GM19239 (cell line): ENCODE measurements around the gene ATP6V1B1.

Experiments used
- DNase-seq: peaks from one replicate; pipeline ENCODE4 v3.0.0; 2011; ENCODE audit warnings: low spot score; ENCODE audit not compliant: insufficient read length
- FAIRE-seq: peaks from 2 replicates; lab custom pipeline; 2011; peaks lifted over from hg19 to GRCh38; lab: Jason Lieb, UNC

Gene ATP6V1B1

GRCh38 chr2:70941186-70941585 lies 5.5 kb downstream of the ATP6V1B1 start:
- FAIRE-seq, result no peak

DNA sequence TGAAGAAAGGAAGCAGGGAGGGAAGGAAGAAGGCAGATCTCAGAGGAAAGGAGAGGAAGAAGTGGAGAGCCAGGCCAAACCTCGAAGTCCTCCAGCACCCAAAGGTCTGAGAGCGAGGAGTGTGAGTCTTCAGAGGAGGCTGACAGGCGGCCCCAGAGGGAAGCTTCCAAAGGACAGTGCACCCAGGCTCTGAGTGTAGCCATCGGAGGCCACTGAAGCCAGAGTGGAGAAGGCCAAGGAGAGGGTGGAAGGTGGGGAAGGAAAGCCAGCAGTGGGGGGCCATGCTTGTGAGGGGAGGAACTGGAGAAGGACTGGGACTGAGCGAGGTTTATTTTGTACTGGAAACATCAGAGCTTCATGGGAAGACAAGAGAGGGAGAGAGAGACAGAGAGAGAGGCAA lies 6.0 kb downstream of the ATP6V1B1 start:
- no peak for FAIRE-seq
- no peak for DNase-seq

More at GRCh38 chr2:70941186-70941585, 5.5 kb downstream of the ATP6V1B1 start:
- no peak for DNase-seq

DNA sequence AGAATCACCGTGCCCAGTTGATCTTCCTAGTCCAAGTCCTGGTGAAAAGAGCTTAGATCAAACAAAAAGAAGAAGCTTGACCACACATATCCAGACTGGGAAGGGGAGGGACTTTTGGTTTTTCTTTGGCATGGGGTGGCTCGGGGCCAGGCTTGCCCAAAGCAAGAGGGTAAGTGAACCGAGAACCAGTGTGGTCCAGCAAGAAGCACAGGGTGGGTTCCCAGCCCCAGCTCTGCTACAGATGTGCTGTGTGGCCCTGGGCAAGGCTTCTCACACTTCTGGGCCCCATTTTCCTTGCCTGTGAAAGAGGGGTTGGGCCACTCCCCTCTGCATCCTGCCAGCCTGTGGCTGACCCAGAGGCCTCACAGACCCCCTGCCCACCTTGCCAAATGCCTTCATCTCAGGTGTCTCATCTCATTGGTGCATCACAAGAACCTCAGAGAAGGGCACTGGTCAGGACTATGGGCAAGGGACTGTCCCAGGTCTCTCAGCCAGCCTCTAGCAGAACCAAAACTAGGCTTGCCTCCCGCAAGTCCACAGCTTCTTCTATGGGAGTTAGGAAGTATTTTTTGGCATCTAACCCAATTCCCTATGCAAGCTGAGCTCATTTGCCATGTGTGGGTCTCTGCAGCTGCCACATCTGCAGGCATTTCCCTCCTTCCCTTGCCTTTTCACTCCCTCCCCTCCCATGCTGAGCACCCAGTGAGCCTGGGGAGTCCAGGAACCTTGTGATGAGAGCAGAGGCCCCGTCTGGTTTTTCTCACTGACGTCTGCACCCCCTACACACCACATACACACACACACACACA lies 6.9 kb downstream of the ATP6V1B1 start:
- DNase-seq (no peak), FAIRE-seq (no peak)

DNA sequence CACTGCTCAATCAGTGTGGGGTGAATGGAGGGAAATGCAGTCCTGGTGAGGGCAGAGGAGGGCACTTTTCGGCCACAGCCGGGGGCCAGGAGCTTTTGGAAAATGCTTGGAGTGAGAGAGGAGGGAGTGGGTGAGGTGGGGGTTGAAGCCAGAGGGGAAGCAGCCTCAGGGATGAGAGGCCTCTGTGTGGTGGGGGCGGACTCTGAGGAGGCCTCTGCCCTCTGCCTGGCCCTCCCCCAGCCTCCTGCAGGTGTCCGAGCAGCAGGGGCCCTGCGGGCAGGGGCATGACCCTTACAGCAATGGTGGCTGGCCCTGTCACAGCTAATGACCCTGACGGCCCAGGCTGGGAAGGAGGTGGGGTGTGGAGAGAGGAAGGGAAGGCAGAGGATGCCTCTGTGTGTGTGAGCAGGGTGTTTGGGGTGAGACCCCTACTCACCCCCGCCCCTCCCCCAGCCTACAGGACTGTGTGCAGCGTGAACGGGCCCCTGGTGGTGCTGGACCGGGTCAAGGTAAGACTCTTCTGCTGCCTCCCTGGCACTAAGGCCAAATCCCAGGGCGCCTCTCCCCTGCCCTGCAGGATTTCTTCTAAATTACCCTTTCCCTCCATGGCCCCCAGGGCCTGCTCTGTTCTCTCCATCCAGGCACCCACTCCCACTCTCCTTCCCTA lies 7.6 kb downstream of the ATP6V1B1 start:
- no peak for DNase-seq
- no peak for FAIRE-seq

GRCh38 chr2:70944111-70944690 lies 8.5 kb downstream of the ATP6V1B1 start:
- no peak for FAIRE-seq

DNA sequence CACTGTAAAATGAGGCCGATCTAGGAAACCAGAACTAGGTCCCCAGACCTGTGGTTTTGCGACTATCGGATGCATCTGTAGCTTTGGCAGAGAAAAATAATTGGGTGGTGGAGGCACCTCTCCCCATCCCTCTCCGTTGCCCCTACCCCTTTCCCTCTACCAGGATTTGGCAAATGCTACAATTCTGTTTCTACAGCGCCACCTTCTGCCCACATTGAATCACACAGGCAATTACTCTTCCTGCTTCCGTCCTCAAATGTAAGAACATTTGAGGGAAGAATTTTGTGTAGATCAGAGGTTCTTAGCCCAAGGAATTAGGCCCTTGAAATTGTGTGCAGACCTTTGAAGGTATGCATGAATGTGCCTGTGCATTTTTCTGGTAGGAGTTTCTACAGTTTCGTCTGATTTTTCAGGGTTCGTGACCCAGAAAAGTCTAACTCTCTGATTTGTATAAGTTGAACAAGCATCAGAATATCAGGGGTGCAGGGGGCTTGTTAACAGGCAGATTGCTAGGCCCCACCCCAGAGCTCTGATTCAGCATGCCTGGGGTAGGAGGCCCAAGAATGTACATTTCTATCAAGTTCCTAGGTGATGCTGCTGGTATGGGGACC lies 11.2 kb downstream of the ATP6V1B1 start:
- DNase-seq (no peak), FAIRE-seq (peak; percentile 37)

More at GRCh38 chr2:70944111-70944690, 8.5 kb downstream of the ATP6V1B1 start:
- DNase-seq, result no peak

DNA sequence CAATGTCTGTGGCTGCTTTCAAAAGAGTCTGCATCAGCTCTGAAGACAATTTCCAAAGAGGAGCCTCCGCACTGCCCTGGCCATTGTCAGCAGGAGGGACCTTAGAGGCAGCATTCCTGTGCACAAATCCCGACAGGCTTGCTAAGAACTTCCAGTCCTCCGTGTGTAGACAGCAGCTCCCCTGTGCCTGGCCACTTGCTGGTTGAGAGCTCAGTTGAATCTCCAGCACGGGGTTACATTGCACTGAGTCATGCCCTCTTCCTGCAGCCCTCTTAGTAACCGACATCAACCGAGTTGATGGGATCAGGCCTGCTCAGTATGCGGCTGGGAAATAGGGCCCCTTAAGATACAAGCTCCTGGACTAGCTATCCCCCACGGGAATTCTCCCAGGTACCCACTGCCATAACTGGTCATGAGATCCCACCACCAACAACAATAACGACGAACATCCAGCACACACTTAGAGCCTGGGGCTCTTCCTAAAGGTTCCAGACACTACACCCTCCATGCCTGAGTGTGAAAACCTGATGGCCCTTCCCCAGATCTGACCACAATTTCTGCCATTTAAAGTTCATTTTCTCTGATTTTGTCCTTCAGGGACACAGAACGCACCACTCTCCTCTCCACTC lies 12.0 kb downstream of the ATP6V1B1 start:
- DNase-seq, result no peak
- FAIRE-seq, result no peak

GRCh38 chr2:70948337-70949003 lies 12.8 kb downstream of the ATP6V1B1 start:
- peak; percentile 82 for FAIRE-seq
- peak; percentile 67 for DNase-seq

DNA sequence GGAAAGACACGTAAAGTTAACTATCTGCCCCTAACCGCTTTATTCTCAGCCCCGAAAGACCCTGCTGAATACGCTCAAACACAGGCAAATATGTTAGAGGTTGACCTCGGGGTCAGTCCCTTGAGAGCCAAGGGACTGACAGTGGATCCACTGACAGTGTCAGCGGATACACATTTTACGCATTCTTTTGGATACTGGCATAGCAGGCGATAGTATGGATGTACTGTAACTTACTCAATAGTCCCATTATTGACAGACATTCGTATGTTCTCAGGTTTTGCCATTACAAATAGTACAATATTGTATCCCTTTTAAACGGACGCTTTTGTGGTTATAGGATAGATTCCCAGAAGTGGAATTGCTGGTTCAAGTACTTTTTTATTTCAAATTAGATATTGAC lies 13.4 kb downstream of the ATP6V1B1 start:
- FAIRE-seq (no peak), DNase-seq (no peak)

GRCh38 chr2:70954886-70955285 lies 19.2 kb downstream of the ATP6V1B1 start:
- DNase-seq (no peak), FAIRE-seq (no peak)

DNA sequence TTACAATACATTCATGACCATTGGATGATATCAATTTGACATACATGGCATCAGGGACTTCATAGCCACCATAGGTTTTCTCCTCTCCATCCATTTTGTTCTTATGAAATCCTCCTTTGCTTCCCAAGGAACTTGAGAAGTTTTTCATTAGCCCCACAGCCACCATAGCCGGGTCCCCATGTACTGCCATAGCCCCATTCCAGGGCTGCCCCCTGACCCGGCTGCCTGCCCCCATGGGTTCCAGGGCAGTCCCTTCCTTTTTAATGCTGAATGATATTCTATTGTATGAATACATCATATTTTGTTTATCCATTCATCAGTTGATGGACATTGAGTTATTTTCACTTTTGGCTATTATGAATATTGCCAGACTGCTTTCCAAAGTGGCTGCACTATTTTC lies 20.4 kb downstream of the ATP6V1B1 start:
- FAIRE-seq (no peak), DNase-seq (no peak)

- DNase-seq (no peak), FAIRE-seq (no peak)
Observed at GRCh38 chr2:70957798-70958197, 22.1 kb downstream of the ATP6V1B1 start.

DNA sequence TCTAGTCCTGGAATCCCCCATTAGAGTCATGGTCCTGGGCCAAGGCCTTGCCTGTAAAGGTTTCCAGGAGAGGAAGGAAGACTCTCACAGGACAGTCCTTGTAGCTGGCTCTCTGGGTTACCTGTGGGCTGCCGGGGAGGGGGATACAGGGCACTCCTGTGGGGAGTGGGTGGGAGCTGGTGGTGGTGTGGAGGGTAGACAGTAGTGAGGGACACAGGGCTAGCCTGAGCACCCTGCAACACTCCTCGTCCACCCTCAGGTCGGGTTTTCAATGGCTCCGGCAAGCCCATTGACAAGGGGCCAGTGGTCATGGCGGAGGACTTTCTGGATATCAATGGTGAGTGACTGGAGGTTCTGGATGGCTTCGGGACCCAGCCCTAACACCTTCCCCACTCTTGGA lies 23.1 kb downstream of the ATP6V1B1 start:
- no peak for FAIRE-seq
- DNase-seq, result no peak

DNA sequence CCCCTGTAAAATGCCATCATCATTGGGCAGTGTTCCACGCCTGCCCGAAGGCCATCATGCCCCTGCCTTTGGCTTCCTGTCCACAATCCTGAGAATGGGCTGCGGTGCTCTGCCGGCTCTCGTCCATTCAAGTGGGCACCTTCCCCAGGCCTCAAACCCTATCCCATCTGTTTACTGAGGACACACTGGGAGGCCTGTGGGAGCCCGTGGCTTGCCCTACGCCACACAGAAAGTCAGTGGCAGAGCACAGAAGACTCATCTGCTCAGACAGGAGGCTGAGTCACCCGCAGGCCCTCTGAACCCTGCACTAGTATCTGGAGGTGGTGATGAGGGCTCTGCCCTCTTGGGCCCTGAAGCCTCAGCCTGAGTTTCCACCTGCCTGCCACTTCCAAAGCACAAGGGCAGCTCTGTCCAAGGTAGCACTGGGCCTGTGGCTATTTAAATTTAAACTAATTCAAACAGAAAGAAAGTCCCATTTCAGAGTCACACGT lies 23.6 kb downstream of the ATP6V1B1 start:
- FAIRE-seq (no peak), DNase-seq (no peak)

DNA sequence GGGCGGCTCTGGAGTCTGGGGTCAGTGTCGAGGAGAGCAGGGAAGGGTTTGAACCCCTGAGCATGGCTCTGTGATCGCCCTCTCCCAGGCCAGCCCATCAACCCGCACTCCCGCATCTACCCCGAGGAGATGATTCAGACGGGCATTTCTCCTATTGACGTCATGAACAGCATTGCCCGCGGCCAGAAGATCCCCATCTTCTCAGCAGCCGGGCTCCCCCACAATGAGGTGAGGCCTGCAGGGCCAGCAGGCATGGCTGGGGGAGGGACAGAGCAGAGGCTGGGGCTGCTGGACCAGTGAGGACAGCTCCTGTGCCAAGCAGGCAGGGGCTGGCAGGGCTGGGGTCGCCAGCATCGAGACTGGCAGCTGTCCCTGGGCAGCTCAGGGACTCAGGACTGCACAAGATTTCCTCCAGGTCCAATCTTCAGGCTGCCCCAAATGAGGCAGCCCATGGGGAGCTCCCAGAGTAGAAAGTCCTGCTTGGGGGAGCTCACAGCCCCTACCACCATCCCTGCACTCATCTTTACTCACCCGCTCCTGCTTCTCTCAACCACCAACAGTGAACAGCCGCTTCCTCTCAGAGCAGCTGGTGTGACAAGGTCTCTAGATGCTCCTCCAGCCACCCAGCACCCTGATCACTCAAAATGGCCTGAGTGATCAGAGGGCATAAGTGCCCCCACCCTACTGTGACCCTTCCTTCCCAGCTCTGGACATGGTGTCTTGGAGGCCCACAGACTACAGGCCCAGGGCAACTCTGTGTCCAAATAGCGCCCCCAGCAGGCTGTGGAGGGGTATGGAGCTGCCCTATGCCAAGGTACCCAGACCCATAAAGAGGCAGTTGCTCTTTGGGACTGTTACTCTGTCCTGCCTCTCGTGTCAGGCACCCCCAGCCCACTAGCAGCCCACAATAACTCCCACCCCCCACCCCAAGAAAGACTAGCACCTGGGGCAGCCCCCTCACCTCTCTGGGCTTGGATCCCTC lies 24.4 kb downstream of the ATP6V1B1 start:
- no peak for FAIRE-seq

GRCh38 chr2:70960833-70961647 lies 25.3 kb downstream of the ATP6V1B1 start:
- DNase-seq (no peak), FAIRE-seq (no peak)

More for the DNA sequence above, 24.4 kb downstream of the ATP6V1B1 start:
- DNase-seq, result no peak

GRCh38 chr2:70961648-70961994 lies 25.9 kb downstream of the ATP6V1B1 start:
- no peak for DNase-seq
- no peak for FAIRE-seq
